ENCODE results near the gene BLACAT1.
"Not testable (repeated sequence)": the region's sequence is repeated elsewhere in the genome, so short reads cannot be mapped to it uniquely, and the experiment has no call there.

BLACAT1 gene

GRCh38 chr1:205438213-205439158, 17.4 kb downstream of the BLACAT1 start:
- Histone ChIP-seq H3K4me1 (ENCODE audit: control insufficient read depth, insufficient read depth, low read length) (peaks cover 54% of the 10 kb centered on the region), H3K9ac (ENCODE audit: low read length) (no peak overlapping the region), H3K27me3 (ENCODE audit: control insufficient read depth, insufficient read depth, low read length) (peaks cover 7% of the 10 kb centered on the region; the same call in 1 of the 2 replicates), H3K9me3 (ENCODE audit: control insufficient read depth, insufficient read depth, low read depth, low read length) (no peaks in the 10 kb centered on the region), H3K36me3 (ENCODE audit: control insufficient read depth, insufficient read depth, low read length) (no peaks in the 10 kb centered on the region), H3K27ac (ENCODE audit: low read depth, low read length) (no peak overlapping the region), H3K4me3 (ENCODE audit: low read depth, low read length) (no peak overlapping the region)

GRCh38 chr1:205437570-205437969, 18.3 kb downstream of the BLACAT1 start:
- Histone ChIP-seq H3K27me3 (ENCODE audit: control insufficient read depth, insufficient read depth, low read length) (peaks cover 7% of the 10 kb centered on the region; the same call in 1 of the 2 replicates), H3K27ac (ENCODE audit: low read depth, low read length) (no peak overlapping the region), H3K9me3 (ENCODE audit: control insufficient read depth, insufficient read depth, low read depth, low read length) (no peaks in the 10 kb centered on the region), H3K4me1 (ENCODE audit: control insufficient read depth, insufficient read depth, low read length) (peaks cover 45% of the 10 kb centered on the region), H3K9ac (ENCODE audit: low read length) (no peak overlapping the region), H3K36me3 (ENCODE audit: control insufficient read depth, insufficient read depth, low read length) (no peaks in the 10 kb centered on the region), H3K4me3 (ENCODE audit: low read depth, low read length) (no peak overlapping the region)

GRCh38 chr1:205436776-205437410, 19.0 kb downstream of the BLACAT1 start:
- no peak overlapping the region for H3K27ac ChIP-seq (ENCODE audit: low read depth, low read length)
- no peak overlapping the region for H3K9ac ChIP-seq (ENCODE audit: low read length)
- H3K36me3 ChIP-seq (ENCODE audit: control insufficient read depth, insufficient read depth, low read length), result no peaks in the 10 kb centered on the region
- H3K27me3 ChIP-seq (ENCODE audit: control insufficient read depth, insufficient read depth, low read length), result peaks cover 7% of the 10 kb centered on the region; the same call in 1 of the 2 replicates
- H3K4me1 ChIP-seq (ENCODE audit: control insufficient read depth, insufficient read depth, low read length), result peaks cover 38% of the 10 kb centered on the region
- no peak overlapping the region for H3K4me3 ChIP-seq (ENCODE audit: low read depth, low read length)
- no peaks in the 10 kb centered on the region for H3K9me3 ChIP-seq (ENCODE audit: control insufficient read depth, insufficient read depth, low read depth, low read length)

GRCh38 chr1:205435578-205436573, 20.0 kb downstream of the BLACAT1 start:
- Histone ChIP-seq H3K4me3 (ENCODE audit: low read depth, low read length) (no peak overlapping the region), H3K27me3 (ENCODE audit: control insufficient read depth, insufficient read depth, low read length) (peaks cover 7% of the 10 kb centered on the region; the same call in 1 of the 2 replicates), H3K27ac (ENCODE audit: low read depth, low read length) (no peak overlapping the region), H3K4me1 (ENCODE audit: control insufficient read depth, insufficient read depth, low read length) (peaks cover 34% of the 10 kb centered on the region), H3K9ac (ENCODE audit: low read length) (no peak overlapping the region), H3K36me3 (ENCODE audit: control insufficient read depth, insufficient read depth, low read length) (no peaks in the 10 kb centered on the region), H3K9me3 (ENCODE audit: control insufficient read depth, insufficient read depth, low read depth, low read length) (no peaks in the 10 kb centered on the region)

GRCh38 chr1:205434738-205435137, 21.1 kb downstream of the BLACAT1 start:
- Histone ChIP-seq H3K4me3 (ENCODE audit: low read depth, low read length) (no peak overlapping the region), H3K9me3 (ENCODE audit: control insufficient read depth, insufficient read depth, low read depth, low read length) (no peaks in the 10 kb centered on the region), H3K27me3 (ENCODE audit: control insufficient read depth, insufficient read depth, low read length) (peaks cover 15% of the 10 kb centered on the region), H3K4me1 (ENCODE audit: control insufficient read depth, insufficient read depth, low read length) (peaks cover 30% of the 10 kb centered on the region), H3K36me3 (ENCODE audit: control insufficient read depth, insufficient read depth, low read length) (no peaks in the 10 kb centered on the region), H3K27ac (ENCODE audit: low read depth, low read length) (no peak overlapping the region), H3K9ac (ENCODE audit: low read length) (no peak overlapping the region)

- not testable (repeated sequence) for H3K9ac ChIP-seq (ENCODE audit: low read length); H3K36me3 ChIP-seq (ENCODE audit: control insufficient read depth, insufficient read depth, low read length); H3K27ac ChIP-seq (ENCODE audit: low read depth, low read length); H3K9me3 ChIP-seq (ENCODE audit: control insufficient read depth, insufficient read depth, low read depth, low read length); H3K4me3 ChIP-seq (ENCODE audit: low read depth, low read length)
- Histone ChIP-seq H3K4me1 (ENCODE audit: control insufficient read depth, insufficient read depth, low read length) (peaks cover 16% of the 10 kb centered on the region), H3K27me3 (ENCODE audit: control insufficient read depth, insufficient read depth, low read length) (peaks cover 31% of the 10 kb centered on the region)
Observed at GRCh38 chr1:205432692-205433091, 23.2 kb downstream of the BLACAT1 start.

- no peak overlapping the region for H3K4me3 ChIP-seq (ENCODE audit: low read depth, low read length)
Observed at GRCh38 chr1:205432116-205432515, 23.7 kb downstream of the BLACAT1 start.

GRCh38 chr1:205430696-205431305, 25.0 kb downstream of the BLACAT1 start:
- H3K36me3 ChIP-seq (ENCODE audit: control insufficient read depth, insufficient read depth, low read length), result no peaks in the 10 kb centered on the region
- peak overlapping the region; percentile 3 for H3K9ac ChIP-seq (ENCODE audit: low read length)
- H3K4me3 ChIP-seq (ENCODE audit: low read depth, low read length), result peak overlapping the region; percentile 65
- H3K27me3 ChIP-seq (ENCODE audit: control insufficient read depth, insufficient read depth, low read length), result peaks cover 40% of the 10 kb centered on the region
- peaks cover 12% of the 10 kb centered on the region for H3K4me1 ChIP-seq (ENCODE audit: control insufficient read depth, insufficient read depth, low read length)
- H3K27ac ChIP-seq (ENCODE audit: low read depth, low read length), result no peak overlapping the region
- no peaks in the 10 kb centered on the region for H3K9me3 ChIP-seq (ENCODE audit: control insufficient read depth, insufficient read depth, low read depth, low read length)

More at GRCh38 chr1:205432116-205432515, 23.7 kb downstream of the BLACAT1 start:
- Histone ChIP-seq H3K36me3 (ENCODE audit: control insufficient read depth, insufficient read depth, low read length) (no peaks in the 10 kb centered on the region), H3K27ac (ENCODE audit: low read depth, low read length) (no peak overlapping the region), H3K27me3 (ENCODE audit: control insufficient read depth, insufficient read depth, low read length) (peaks cover 37% of the 10 kb centered on the region), H3K9ac (ENCODE audit: low read length) (no peak overlapping the region), H3K4me1 (ENCODE audit: control insufficient read depth, insufficient read depth, low read length) (peaks cover 16% of the 10 kb centered on the region), H3K9me3 (ENCODE audit: control insufficient read depth, insufficient read depth, low read depth, low read length) (no peaks in the 10 kb centered on the region)

- Histone ChIP-seq H3K9ac (ENCODE audit: low read length) (peak overlapping the region; percentile 3), H3K9me3 (ENCODE audit: control insufficient read depth, insufficient read depth, low read depth, low read length) (no peaks in the 10 kb centered on the region), H3K4me3 (ENCODE audit: low read depth, low read length) (peak overlapping the region; percentile 65), H3K27ac (ENCODE audit: low read depth, low read length) (no peak overlapping the region), H3K27me3 (ENCODE audit: control insufficient read depth, insufficient read depth, low read length) (peaks cover 38% of the 10 kb centered on the region), H3K36me3 (ENCODE audit: control insufficient read depth, insufficient read depth, low read length) (no peaks in the 10 kb centered on the region), H3K4me1 (ENCODE audit: control insufficient read depth, insufficient read depth, low read length) (peaks cover 12% of the 10 kb centered on the region)
Observed at GRCh38 chr1:205429762-205430695, 25.8 kb downstream of the BLACAT1 start.
